Nephron progenitor cell (in vitro differentiated cells): ENCODE results near the gene RHOU.

Experiments
- DNase-seq: peaks from one replicate; pipeline ENCODE4 v3.0.0; 2021
- H3K27ac Mint-ChIP-seq: 2 replicates; pipeline ENCODE4 v1.8.0; 2021; ENCODE audit warnings: mild to moderate bottlenecking, moderate library complexity, mixed read lengths
- H3K27me3 Mint-ChIP-seq: 2 replicates; pipeline ENCODE4 v1.8.0; 2021; ENCODE audit warnings: mild to moderate bottlenecking, low read depth, mixed read lengths; ENCODE audit not compliant: poor library complexity
- H3K36me3 Mint-ChIP-seq: 2 replicates; pipeline ENCODE4 v1.8.0; 2021; ENCODE audit warnings: low read depth, mixed read lengths
- H3K4me1 Mint-ChIP-seq: 2 replicates; pipeline ENCODE4 v1.8.0; 2021; ENCODE audit warnings: mixed read lengths
- H3K4me3 Mint-ChIP-seq: 2 replicates; pipeline ENCODE4 v1.8.0; 2021; ENCODE audit warnings: mild to moderate bottlenecking, moderate library complexity, mixed read lengths
- H3K9me3 Mint-ChIP-seq: 2 replicates; pipeline ENCODE4 v1.8.0; 2021; ENCODE audit warnings: mild to moderate bottlenecking, moderate library complexity, mixed read lengths
- CTCF ChIP-seq: fragments of 200-600 bp; sonication (generic); IDR thresholded peaks from 2 replicates; pipeline ENCODE4 v1.5.0; 2021; ENCODE audit warnings: antibody characterized with exemption

Gene RHOU

GRCh38 chr1:228751360-228752098 lies 16.2 kb downstream of the RHOU start:
- TF ChIP-seq CTCF = no peak
- H3K36me3 Mint-ChIP-seq = peaks cover 5% of the 10 kb centered on the region
- peak overlapping the region; percentile 43 for H3K27ac Mint-ChIP-seq
- no peaks in the 10 kb centered on the region for H3K9me3 Mint-ChIP-seq
- H3K4me1 Mint-ChIP-seq = peaks cover 40% of the 10 kb centered on the region
- DNase-seq = no peak
- peaks cover 21% of the 10 kb centered on the region for H3K27me3 Mint-ChIP-seq
- no peak overlapping the region for H3K4me3 Mint-ChIP-seq

- no peak overlapping the region for H3K4me3 Mint-ChIP-seq
- TF ChIP-seq CTCF = no peak
These were observed 17.0 kb downstream of the RHOU start for GRCh38 chr1:228752258-228752657.

GRCh38 chr1:228752675-228753265 lies 17.5 kb downstream of the RHOU start:
- Mint-ChIP-seq H3K4me3 (no peak overlapping the region), H3K27ac (no peak overlapping the region), H3K27me3 (peaks cover 21% of the 10 kb centered on the region), H3K36me3 (no peaks in the 10 kb centered on the region), H3K4me1 (peaks cover 43% of the 10 kb centered on the region), H3K9me3 (peaks cover 5% of the 10 kb centered on the region)
- no peak for TF ChIP-seq CTCF
- DNase-seq = no peak

More at GRCh38 chr1:228752258-228752657, 17.0 kb downstream of the RHOU start:
- Mint-ChIP-seq H3K36me3 (no peaks in the 10 kb centered on the region), H3K9me3 (peaks cover 5% of the 10 kb centered on the region), H3K4me1 (peaks cover 43% of the 10 kb centered on the region), H3K27me3 (peaks cover 21% of the 10 kb centered on the region), H3K27ac (no peak overlapping the region)
- no peak for DNase-seq

GRCh38 chr1:228753287-228753686 lies 18.0 kb downstream of the RHOU start:
- DNase-seq = no peak
- Mint-ChIP-seq H3K27me3 (peaks cover 18% of the 10 kb centered on the region), H3K27ac (no peak overlapping the region), H3K9me3 (peaks cover 5% of the 10 kb centered on the region), H3K4me1 (peaks cover 43% of the 10 kb centered on the region), H3K36me3 (no peaks in the 10 kb centered on the region), H3K4me3 (no peak overlapping the region)
- TF ChIP-seq CTCF = no peak

- no peak overlapping the region for H3K27ac Mint-ChIP-seq
These were observed 18.6 kb downstream of the RHOU start for GRCh38 chr1:228753786-228754360.

More at GRCh38 chr1:228753786-228754360, 18.6 kb downstream of the RHOU start:
- Mint-ChIP-seq H3K4me3 (no peak overlapping the region), H3K4me1 (peaks cover 43% of the 10 kb centered on the region), H3K9me3 (peaks cover 5% of the 10 kb centered on the region), H3K36me3 (no peaks in the 10 kb centered on the region), H3K27me3 (peaks cover 16% of the 10 kb centered on the region)
- DNase-seq = no peak
- no peak for TF ChIP-seq CTCF
